PFSK-1 (cell line): Measurements from ENCODE around the gene C19orf44.

Experiments used
- FOXP2 ChIP-seq: optimal IDR thresholded peaks from 2 replicates; pipeline ENCODE3; 2011; ENCODE audit warnings: borderline replicate concordance, control low read depth, inconsistent platforms; ENCODE audit not compliant: insufficient read depth; ENCODE audit errors: extremely low read length, extremely low read depth
- TAF1 ChIP-seq: IDR thresholded peaks from 2 replicates; pipeline ENCODE4 v1.6.1; 2012; ENCODE audit warnings: low read length, control low read depth, borderline replicate concordance; ENCODE audit not compliant: insufficient read depth

GRCh38 chr19:16525751-16526481 lies 29.7 kb downstream of the C19orf44 start:
- TF ChIP-seq TAF1 (no peak), FOXP2 (no peak)
